Hepatocyte (in vitro differentiated cells): ENCODE measurements around the gene VPS18. TPM values are rescaled to one million over a fixed set of nuclear protein-coding genes. Genes with fewer than 3 reads are reported as not detected.

ENCODE experiments used
- DNase-seq: peaks from one replicate; pipeline ENCODE4 v3.0.0-alpha.2; 2016; ENCODE audit warnings: low spot score
- H2AFZ ChIP-seq: fragments of 200-600 bp; sonication (generic); 2 replicates; pipeline ENCODE4 v1.6.0; 2016; ENCODE audit warnings: antibody characterized with exemption, mild to moderate bottlenecking
- H3K27ac ChIP-seq: fragments of 200-600 bp; sonication (generic); 2 replicates; pipeline ENCODE4 v1.5.1; 2016; ENCODE audit warnings: mild to moderate bottlenecking
- H3K27me3 ChIP-seq: fragments of 200-600 bp; sonication (generic); 2 replicates; pipeline ENCODE4 v1.6.1; 2016
- H3K36me3 ChIP-seq: fragments of 200-600 bp; sonication (generic); replicated peaks from 2 replicates; pipeline ENCODE4 v1.5.1; 2016; ENCODE audit warnings: low read depth; ENCODE audit not compliant: insufficient read depth
- H3K4me1 ChIP-seq: fragments of 200-600 bp; sonication (generic); 2 replicates; pipeline ENCODE4 v1.5.1; 2016; ENCODE audit warnings: mild to moderate bottlenecking, moderate library complexity; ENCODE audit not compliant: insufficient read depth
- H3K4me2 ChIP-seq: fragments of 200-600 bp; sonication (generic); 2 replicates; pipeline ENCODE4 v1.6.0; 2016
- H3K4me3 ChIP-seq: fragments of 200-600 bp; sonication (generic); 2 replicates; pipeline ENCODE4 v1.5.1; 2016; ENCODE audit warnings: mild to moderate bottlenecking
- H3K79me2 ChIP-seq: fragments of 200-600 bp; sonication (generic); 2 replicates; pipeline ENCODE4 v1.6.0; 2017; ENCODE audit warnings: mild to moderate bottlenecking
- H3K9me2 ChIP-seq: fragments of 200-600 bp; sonication (generic); replicated peaks from 2 replicates; pipeline ENCODE4 v1.6.0; 2017; ENCODE audit warnings: mild to moderate bottlenecking; ENCODE audit not compliant: insufficient read depth
- H3K9me3 ChIP-seq: fragments of 200-600 bp; sonication (generic); 2 replicates; pipeline ENCODE4 v1.5.1; 2016; ENCODE audit warnings: low read depth, mild to moderate bottlenecking
- H4K20me1 ChIP-seq: fragments of 200-600 bp; sonication (generic); 2 replicates; pipeline ENCODE4 v1.6.0; 2016; ENCODE audit warnings: mild to moderate bottlenecking; ENCODE audit not compliant: insufficient read depth, poor library complexity, severe bottlenecking
- CTCF ChIP-seq: fragments of 200-600 bp; sonication (generic); IDR thresholded peaks from 2 replicates; pipeline ENCODE4 v1.5.1; 2016; ENCODE audit warnings: antibody characterized with exemption, mild to moderate bottlenecking; ENCODE audit not compliant: poor library complexity
- EZH2 ChIP-seq: fragments of 200-600 bp; sonication (generic); IDR thresholded peaks from 2 replicates; pipeline ENCODE4 v1.6.1; 2016; ENCODE audit warnings: antibody characterized with exemption, mild to moderate bottlenecking, borderline replicate concordance
- EZH2phosphoT487 ChIP-seq: fragments of 200-600 bp; sonication (generic); IDR thresholded peaks from one replicate; pipeline ENCODE4 v1.6.1; 2018; ENCODE audit warnings: antibody characterized with exemption, mild to moderate bottlenecking, low read depth, moderate library complexity; ENCODE audit not compliant: unreplicated experiment, severe bottlenecking
- WGBS: methylation state at CpG from one replicate; pipeline ENCODE4 v1.1.6; 2016; ENCODE audit warnings: low lambda C conversion rate; ENCODE audit errors: missing lambda C conversion rate; 5-methylcytosine and 5-hydroxymethylcytosine counted together
- polyA plus RNA-seq: library from polyadenylated mRNA; unstranded; fragments of >200 nt; fragmentation: Nextera tagmentation; extraction: Ambion mirVana; gene quantifications from 2 replicates; pipeline ENCODE4 v1.2.1, GENCODE V29; 2016
- total RNA-seq: library from RNA; depleted of rRNA; stranded (reverse); fragments of >200 nt; gene quantifications from 2 replicates; pipeline ENCODE4 v1.2.3, GENCODE V29; 2014

The VPS18 gene
- total and polyA plus RNA-seq, 2 experiments from 2014 or later: 38.3 to 40.3 TPM

DNA sequence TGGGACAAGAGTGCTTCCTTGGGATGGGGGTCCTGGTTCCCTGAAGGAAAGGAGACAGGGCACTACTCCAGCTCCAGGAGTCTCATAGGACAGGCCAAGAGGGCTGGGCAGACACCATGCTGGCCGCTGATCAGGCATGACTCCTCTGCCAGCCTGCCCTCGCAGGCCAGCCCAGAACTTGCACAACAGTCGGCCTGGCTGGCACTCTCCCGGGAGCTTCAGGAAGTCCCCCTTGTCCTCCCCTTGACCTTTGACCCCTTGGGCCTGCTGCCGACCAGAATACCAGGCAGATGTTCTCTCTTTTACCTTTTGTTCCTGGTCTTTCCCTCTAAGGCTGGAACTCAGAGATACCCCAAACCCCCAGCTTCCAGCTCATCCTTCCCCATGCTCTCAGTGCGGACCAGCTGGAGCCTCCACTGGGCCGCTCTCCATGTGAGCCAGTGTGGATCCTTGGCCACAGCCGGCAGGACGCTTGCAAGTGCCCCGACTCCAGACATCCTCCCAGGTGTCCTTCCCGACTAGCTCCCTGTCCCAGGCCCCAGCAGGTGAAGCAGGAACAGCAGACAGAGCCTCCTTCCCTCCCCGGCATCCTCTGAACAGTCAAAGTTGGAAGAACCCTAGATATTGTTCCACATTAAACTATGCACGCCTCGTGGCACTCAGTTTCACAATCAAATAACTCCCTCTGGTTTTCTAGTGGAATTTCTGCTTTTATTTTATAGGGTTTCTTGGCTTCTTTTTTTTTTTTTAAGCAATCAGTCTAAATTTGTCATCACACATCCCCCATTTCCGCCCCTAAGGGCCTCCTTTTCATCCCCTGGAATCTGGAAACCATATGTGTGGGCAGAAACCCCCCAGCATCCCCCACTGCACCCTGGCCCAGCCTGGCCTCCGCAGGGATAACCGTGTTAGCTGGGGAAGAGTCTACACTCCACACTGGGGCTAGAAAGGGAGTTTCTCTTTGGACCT lies 15.7 kb downstream of the VPS18 start:
- Histone ChIP-seq H3K27ac (peak overlapping the region; percentile 69), H3K79me2 (no peaks in the 10 kb centered on the region), H3K9me2 (no peaks in the 10 kb centered on the region), H2AFZ (no peak overlapping the region), H3K4me1 (peaks cover 56% of the 10 kb centered on the region), H3K9me3 (no peaks in the 10 kb centered on the region), H4K20me1 (peaks cover 4% of the 10 kb centered on the region), H3K4me3 (no peak overlapping the region), H3K36me3 (no peaks in the 10 kb centered on the region), H3K27me3 (no peaks in the 10 kb centered on the region), H3K4me2 (no peak overlapping the region)
- TF ChIP-seq EZH2phosphoT487 (no peak), CTCF (no peak), EZH2 (no peak)
- 65% methylated on average over 17 of the region's 17 CpGs for WGBS
- DNase-seq: no peak

DNA sequence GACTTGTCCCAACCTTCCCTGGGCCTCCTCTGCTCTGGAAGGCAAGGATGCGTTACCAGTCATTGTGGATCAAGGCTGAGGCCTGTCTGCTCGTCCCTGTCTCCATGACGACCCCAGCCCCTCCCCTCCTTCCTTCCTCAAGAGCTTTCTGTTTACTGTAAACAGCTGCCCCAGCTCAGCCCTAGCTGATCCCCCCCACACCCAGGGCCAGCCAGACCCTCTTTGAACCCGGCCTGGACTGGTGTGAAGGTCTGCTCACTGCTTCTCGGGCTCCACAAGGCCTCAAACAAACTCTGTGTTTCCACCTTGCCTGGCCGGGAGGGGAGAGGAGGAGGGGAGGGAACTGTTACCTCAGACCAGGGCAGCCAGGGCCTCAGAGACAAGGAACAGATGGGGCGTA lies 16.9 kb downstream of the VPS18 start:
- no peak for TF ChIP-seq CTCF
- WGBS: 39% methylated on average over 7 of the region's 7 CpGs
- H3K9me2 ChIP-seq: no peaks in the 10 kb centered on the region
- H3K27ac ChIP-seq: peak overlapping the region; percentile 69
- H3K27me3 ChIP-seq: no peaks in the 10 kb centered on the region
- peak overlapping the region; percentile 11 for H3K4me2 ChIP-seq
- no peaks in the 10 kb centered on the region for H4K20me1 ChIP-seq
- H3K79me2 ChIP-seq: no peaks in the 10 kb centered on the region
- H3K4me3 ChIP-seq: no peak overlapping the region
- peak; percentile 54 for DNase-seq
- H2AFZ ChIP-seq: peak overlapping the region; percentile 12
- no peaks in the 10 kb centered on the region for H3K36me3 ChIP-seq
- peaks cover 51% of the 10 kb centered on the region for H3K4me1 ChIP-seq
- no peaks in the 10 kb centered on the region for H3K9me3 ChIP-seq

DNA sequence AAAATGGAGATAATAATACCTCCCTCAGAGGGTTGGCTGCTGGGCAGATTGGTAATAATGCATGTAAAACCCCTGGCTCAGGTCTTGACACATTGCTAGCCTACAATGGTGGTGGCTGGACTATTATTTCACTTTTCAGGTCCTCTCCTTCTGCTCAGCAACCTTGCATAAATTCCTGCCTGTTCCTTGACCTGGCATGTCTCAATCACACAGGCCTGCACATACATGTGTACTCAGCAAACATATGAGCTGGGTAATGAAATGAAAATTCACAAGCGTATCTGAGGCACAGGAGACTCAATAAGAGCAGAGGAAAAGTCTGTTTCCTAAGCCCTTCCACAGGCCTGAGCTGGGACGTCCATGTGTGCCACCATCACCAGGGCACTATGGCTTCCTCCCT lies 17.4 kb downstream of the VPS18 start:
- no peaks in the 10 kb centered on the region for H3K9me2 ChIP-seq
- H3K4me3 ChIP-seq: no peak overlapping the region
- peaks cover 46% of the 10 kb centered on the region for H3K4me1 ChIP-seq
- no peaks in the 10 kb centered on the region for H3K36me3 ChIP-seq
- peak overlapping the region; percentile 69 for H3K27ac ChIP-seq
- 92% methylated on average over 2 of the region's 2 CpGs for WGBS
- no peak overlapping the region for H3K4me2 ChIP-seq
- no peaks in the 10 kb centered on the region for H3K27me3 ChIP-seq
- no peak for DNase-seq
- H4K20me1 ChIP-seq: no peaks in the 10 kb centered on the region
- H3K79me2 ChIP-seq: no peaks in the 10 kb centered on the region
- no peak overlapping the region for H2AFZ ChIP-seq
- H3K9me3 ChIP-seq: no peaks in the 10 kb centered on the region
- TF ChIP-seq EZH2phosphoT487 (no peak), CTCF (no peak), EZH2 (no peak)
